Brain pericyte (primary cell): ENCODE data around the gene IFNA1.
"Not testable (repeated sequence)": the region's sequence is repeated elsewhere in the genome, so short reads cannot be mapped to it uniquely, and the experiment has no call there.

Experiments used
- DNase-seq: peaks from one replicate; pipeline ENCODE4 v3.0.0-alpha.2; 2012; ENCODE audit warnings: low read depth, low spot score

The IFNA1 gene

GRCh38 chr9:21443849-21444625, 3.8 kb downstream of the IFNA1 start:
- DNase-seq: no peak

DNA sequence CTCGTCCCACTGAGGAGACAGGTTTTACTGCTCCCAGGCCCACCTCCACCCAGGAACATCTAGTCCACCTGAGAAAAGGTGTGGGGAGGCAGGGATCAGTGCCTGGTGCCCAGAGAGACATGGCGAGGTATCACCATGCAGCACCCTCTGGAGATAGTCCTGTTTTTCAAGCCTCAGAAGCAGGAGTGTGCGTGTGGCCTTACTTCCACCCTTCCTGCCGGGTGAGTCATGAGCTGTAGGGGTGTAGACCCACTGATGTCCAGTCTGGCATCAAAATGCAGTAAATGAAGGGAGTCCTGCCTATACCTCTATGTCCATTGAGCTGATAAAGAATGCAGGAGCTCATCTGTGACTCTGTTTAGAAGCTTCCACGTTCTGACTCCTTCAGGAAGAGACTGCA, 9.1 kb downstream of the IFNA1 start:
- not testable (repeated sequence) for DNase-seq

- DNase-seq: no peak
Measured at GRCh38 chr9:21450733-21451394, 10.6 kb downstream of the IFNA1 start.

GRCh38 chr9:21452681-21453080, 12.4 kb downstream of the IFNA1 start:
- no peak for DNase-seq

GRCh38 chr9:21454149-21454548, 13.9 kb downstream of the IFNA1 start:
- DNase-seq: no peak

GRCh38 chr9:21455320-21455719, 15.1 kb downstream of the IFNA1 start:
- no peak for DNase-seq

- DNase-seq: no peak
Measured at GRCh38 chr9:21461377-21461776, 21.1 kb downstream of the IFNA1 start.

DNA sequence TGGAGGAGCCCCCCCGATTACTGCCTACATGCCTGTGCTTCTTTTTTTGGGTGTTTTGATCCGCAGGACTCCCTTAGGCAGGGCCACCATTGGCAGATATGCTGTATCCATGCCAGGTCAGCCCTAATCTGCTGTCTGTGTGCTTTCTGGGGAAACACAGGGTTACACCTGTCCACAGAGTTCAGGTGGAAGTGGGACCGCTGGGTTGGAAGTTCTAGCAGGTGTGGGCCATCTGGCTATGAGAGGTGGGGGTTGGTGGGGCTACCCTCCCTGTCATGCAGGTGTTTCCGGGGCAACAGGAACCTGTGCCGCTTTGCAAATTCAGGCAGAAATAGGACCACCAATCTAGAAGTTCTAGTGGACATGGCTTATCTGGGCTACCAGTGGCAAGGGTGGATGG, 24.9 kb downstream of the IFNA1 start:
- DNase-seq: no peak

- peak; percentile 16 for DNase-seq
Measured at GRCh38 chr9:21465859-21466518, 25.8 kb downstream of the IFNA1 start.

DNA sequence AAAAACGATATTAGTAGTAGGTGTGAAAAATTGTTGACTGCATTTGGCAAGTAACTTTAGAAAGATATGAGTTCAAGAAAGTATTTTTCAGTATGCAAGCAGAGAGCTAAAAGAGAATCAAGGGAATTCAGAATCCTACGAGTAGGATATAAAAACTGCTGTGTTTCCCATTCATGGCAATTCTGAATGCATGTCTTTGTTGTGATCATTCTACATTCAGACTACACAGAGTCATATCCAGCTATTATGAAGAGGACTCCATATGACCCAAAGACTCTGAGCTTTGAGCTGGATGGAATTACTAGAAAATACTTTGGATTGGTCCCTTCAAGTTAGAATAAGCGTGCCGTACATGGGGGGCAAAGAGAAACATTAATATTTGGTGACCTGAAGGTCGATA, 29.9 kb downstream of the IFNA1 start:
- DNase-seq: no peak

DNA sequence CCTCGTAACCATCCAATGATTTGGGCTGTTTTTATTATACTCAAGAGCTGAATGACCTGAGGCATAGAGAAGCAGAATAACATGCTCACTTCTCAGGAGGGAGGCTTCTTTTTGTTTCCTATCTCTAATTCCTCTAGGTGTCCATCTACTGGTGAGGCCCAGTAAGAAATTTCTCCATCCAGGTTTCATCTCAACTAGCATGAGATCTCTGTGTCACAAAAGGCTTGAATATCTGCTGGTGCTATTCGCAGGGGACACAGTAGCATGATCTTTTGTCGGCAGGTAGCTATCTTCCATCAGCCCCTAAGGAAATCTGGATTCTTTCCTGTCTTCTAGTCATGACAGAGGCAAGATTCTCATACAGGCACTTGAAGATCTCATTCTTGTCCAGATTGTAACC, 33.0 kb downstream of the IFNA1 start:
- DNase-seq: no peak

GRCh38 chr9:21477466-21477865, 37.2 kb downstream of the IFNA1 start:
- no peak for DNase-seq

- no peak for DNase-seq
Measured at GRCh38 chr9:21479152-21479702, 39.0 kb downstream of the IFNA1 start.

GRCh38 chr9:21481470-21482056, 41.3 kb downstream of the IFNA1 start:
- no peak for DNase-seq

- no peak for DNase-seq
Measured at GRCh38 chr9:21482213-21482612, 42.0 kb downstream of the IFNA1 start, which contains the start of gene IFNE. TSS of gene IFNE (minus strand) at chr9:21482313. CDS start at chr9:21481694, 619 bp downstream.
